IMR-90 (cell line): ENCODE data around the gene CDC5L.

ENCODE experiments used
- BHLHE40 ChIP-seq: fragments of 150-350 bp; IDR thresholded peaks from 2 replicates; pipeline ENCODE4 v1.6.1; 2016; ENCODE audit warnings: mild to moderate bottlenecking, low read depth, low read length
- CTCF ChIP-seq: conservative IDR thresholded peaks from 2 replicates; pipeline ENCODE4 v1.5.1; 2012; ENCODE audit warnings: mild to moderate bottlenecking, low read depth, low read length, improper control_type of control experiment
- ELK1 ChIP-seq: fragments of 150-350 bp; IDR thresholded peaks from 2 replicates; pipeline ENCODE4 v1.6.1; 2016; ENCODE audit warnings: low read depth, mild to moderate bottlenecking, low read length, moderate library complexity, borderline replicate concordance
- MAFK ChIP-seq: IDR thresholded peaks from 2 replicates; pipeline ENCODE4 v1.6.1; 2012; ENCODE audit warnings: low read depth, low read length, improper control_type of control experiment
- MAZ ChIP-seq: IDR thresholded peaks from 2 replicates; pipeline ENCODE4 v1.6.1; 2012; ENCODE audit warnings: low read depth, mild to moderate bottlenecking, low read length, improper control_type of control experiment, moderate library complexity, borderline replicate concordance
- MXI1 ChIP-seq: IDR thresholded peaks from 2 replicates; pipeline ENCODE4 v1.6.1; 2012; ENCODE audit warnings: low read depth, mild to moderate bottlenecking, low read length, moderate library complexity, borderline replicate concordance
- POLR2A ChIP-seq: IDR thresholded peaks from 2 replicates; pipeline ENCODE4 v1.6.1; 2012; ENCODE audit warnings: mild to moderate bottlenecking, low read depth, low read length
- RAD21 ChIP-seq: IDR thresholded peaks from 2 replicates; pipeline ENCODE4 v1.6.1; 2012; ENCODE audit warnings: low read length, improper control_type of control experiment
- SMC3 ChIP-seq: fragments of 150-350 bp; IDR thresholded peaks from 2 replicates; pipeline ENCODE4 v1.6.1; 2016; ENCODE audit warnings: low read depth, mild to moderate bottlenecking, antibody characterized with exemption, low read length, moderate library complexity
- USF2 ChIP-seq: fragments of 150-350 bp; IDR thresholded peaks from 2 replicates; pipeline ENCODE4 v1.6.1; 2017; ENCODE audit warnings: mild to moderate bottlenecking, antibody characterized with exemption, low read length, low read depth

GRCh38 chr6:44397424-44398164, 10.1 kb downstream of the CDC5L start:
- TF ChIP-seq CTCF (no peak), RAD21 (no peak), POLR2A (no peak), MAZ (no peak), SMC3 (no peak), ELK1 (no peak), MAFK (no peak), BHLHE40 (no peak), MXI1 (no peak), USF2 (no peak)
